Activated CD8-positive, alpha-beta memory T cell treated with anti-CD3 and anti-CD28 coated beads, Interleukin-2, amount 50 U/mL, for 24 hours (primary cell): ENCODE measurements around the gene BEND3.

Experiments
- DNase-seq: peaks from one replicate; pipeline ENCODE4 v3.0.0-alpha.2; 2020; ENCODE audit errors: extremely low read depth

Gene BEND3

DNA sequence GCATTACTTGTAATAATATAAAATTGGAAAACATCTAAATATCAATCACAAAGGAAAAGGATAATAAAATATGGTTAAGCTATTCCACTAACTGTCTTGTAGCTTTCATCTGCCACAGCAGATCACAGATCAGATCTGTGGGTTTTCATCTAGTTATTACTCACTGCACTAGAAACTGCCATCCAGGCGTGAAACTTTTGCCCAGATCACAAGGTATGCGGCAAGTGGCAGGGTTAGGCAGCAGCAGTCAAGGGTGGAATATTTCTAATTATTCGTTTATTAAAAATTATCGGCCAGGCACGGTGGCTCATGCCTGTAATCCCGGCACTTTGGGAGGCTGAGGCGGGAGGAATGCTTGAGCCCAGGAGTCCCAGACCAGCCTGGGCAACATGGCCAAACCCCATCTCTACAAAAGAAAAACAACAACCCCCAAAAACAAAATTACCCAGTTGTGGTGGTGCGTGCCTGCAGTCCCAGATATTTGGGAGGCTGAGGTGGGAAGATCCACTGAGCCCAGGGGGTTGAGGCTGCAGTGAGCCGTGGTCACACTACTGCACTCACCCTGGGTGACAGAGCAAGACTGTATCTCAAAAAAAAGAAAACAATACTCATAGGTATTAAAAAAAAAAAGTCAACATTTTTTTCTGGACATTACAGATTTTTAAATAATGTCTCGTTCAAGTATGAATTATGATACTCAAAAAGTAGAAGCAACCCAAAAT lies 32.1 kb downstream of the BEND3 start:
- DNase-seq: no peak

DNA sequence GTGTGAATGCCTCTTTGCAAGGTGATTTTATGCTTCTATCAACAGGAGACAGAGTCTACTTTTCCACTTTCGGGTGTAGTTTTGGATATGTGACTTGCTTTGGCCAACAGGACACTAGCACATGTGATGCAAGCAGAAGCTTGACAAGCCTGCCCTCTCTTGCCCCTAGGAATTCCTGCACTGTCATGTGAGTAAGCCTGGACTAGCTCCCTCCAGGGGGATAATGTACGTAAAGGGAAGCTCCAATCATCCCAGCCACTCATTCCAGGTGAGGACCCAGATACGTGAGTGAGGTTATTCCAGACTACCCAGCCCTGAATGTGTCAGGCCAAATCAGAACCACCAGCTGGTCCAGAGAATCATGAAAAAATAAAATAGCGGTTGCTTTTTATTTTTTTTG lies 33.3 kb downstream of the BEND3 start:
- DNase-seq: no peak

DNA sequence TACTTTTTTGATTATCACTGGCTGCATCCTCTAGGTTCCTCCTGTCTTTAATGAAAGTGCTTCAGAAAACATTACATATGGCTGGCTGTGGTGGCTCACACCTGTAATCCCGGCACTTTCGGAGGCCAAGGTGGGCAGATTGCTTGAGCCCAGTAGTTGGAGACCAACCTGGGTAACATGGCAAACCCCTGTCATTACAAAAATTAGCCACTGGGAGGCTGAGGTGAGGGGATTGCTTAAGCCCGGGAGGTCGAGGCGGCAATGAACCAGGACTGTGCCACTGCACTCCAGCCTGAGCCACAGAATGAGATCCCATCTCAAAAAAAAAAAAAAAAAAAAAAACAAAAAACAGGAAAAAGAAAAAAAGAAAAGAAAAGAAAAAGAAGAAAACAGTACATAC lies 35.3 kb downstream of the BEND3 start:
- no peak for DNase-seq

DNA sequence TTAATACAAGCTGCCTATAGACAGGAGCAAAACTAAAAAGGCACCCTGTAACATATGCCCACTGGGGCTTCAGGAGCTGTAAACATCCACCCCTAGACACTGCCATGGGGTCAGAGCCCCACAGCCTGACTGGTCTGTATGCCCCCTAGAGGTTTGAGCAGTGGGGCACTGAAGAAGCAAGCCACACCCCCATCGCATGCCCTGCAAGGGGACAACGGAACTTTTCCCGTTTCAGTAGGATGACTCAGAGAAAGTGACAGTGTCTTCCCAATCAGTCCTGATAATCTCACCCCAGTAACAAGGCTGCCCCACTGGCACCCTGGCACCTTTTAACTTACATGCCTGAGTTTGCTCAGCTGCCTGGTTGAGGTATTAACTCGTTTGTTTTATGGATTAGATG lies 35.9 kb downstream of the BEND3 start:
- DNase-seq: no peak

DNA sequence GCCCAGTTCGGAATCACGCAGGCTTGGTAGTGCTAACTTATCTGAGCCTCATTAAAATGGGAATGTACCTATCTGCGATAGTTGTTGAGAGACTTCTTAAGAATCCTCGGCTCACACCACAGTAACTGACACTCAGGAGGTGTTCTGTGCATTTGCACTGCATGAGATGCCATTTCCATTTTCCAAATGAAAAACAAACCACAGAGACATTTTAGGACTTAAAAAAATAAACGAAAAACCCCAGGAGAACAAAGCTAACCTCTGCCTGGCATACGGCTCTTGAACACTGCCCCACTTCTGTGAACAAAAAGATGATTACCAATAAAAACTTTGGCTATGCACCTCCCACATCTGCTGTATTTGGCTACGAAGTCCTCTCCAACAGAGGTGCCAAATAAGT lies 37.6 kb downstream of the BEND3 start:
- no peak for DNase-seq

DNA sequence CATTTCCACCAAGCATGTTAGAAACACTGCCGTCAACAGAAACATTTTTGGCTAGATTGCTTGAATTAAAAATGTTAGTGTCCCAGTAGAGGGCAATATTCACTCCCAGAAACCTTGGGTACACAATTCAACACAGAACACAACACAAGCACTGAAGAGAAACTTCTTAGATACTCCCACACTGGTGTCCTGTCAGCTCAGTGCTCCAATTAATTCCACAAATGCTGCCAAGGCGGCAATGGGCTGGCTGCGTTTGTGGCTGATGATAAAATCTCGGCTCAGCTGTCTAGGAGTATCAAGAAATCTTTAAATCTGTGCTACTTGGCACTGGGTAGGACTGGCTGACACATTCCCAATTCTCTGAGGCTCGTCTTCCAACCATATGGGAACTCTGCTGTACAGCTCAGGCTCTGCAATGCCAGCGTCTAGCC lies 39.3 kb downstream of the BEND3 start:
- DNase-seq: no peak

DNA sequence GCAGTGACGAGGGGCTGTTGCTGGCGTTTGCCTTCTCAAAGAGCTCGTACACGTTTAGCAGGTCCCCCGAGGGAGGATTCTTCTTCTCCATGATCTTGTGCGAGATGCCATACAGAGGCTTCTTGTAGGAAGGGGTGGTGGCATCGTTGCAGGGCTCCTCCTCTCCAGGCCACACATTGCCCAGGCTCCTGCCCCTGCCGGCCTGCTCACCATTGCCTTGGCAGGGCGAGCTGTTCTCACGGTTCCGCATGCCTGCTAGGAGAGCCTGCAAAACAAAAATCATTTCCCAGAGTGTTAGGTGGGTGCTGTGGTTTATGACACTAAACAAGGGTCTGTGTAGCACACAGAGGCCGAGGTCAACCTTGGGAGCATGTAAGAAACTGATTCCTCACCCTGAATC lies 44.6 kb downstream of the BEND3 start:
- no peak for DNase-seq

DNA sequence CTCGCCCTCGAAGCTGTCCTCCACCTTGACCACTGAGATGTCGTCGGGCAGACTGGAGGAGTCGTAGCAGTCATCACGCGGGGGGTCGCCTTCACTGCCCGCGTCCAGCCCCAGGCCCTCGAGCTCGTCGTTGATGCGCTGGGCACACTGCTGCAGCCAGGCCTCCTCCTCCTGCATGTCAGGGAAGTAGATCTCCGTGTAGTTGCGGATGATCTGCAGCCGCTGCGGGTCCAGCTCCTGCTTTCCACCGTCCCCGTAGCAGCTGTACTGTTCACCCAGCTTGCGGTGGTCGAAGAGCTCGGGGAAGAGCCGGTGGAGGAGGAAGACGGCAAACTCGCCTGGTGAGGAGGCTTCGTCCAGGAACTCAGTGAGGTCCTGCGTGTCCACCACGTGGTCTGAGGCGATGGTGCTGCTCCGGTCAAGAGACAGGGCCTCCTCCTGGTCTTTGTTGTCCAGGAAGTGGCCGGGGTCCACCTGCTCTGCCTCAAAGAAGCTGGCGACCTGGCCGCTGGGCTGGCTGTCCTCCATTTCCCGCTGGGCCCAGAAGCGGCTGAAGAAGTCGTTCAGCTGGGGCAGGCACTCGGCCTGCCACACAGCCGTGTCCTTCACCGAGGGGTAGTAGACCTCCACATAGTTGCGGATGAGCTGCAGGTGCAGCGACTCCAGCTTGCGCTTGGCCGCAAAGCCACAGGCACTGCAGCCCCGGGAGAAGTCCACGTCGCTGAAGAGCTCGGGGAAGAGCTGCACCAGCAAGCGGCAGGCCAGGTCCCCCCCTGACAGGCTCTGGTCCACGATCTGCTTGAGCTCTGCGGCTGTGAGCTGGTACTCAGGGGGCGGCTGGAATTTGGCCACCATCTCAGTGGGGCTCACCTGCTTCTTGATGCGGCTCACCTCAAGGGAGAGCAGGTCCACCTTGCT lies 45.4 kb downstream of the BEND3 start:
- no peak for DNase-seq

DNA sequence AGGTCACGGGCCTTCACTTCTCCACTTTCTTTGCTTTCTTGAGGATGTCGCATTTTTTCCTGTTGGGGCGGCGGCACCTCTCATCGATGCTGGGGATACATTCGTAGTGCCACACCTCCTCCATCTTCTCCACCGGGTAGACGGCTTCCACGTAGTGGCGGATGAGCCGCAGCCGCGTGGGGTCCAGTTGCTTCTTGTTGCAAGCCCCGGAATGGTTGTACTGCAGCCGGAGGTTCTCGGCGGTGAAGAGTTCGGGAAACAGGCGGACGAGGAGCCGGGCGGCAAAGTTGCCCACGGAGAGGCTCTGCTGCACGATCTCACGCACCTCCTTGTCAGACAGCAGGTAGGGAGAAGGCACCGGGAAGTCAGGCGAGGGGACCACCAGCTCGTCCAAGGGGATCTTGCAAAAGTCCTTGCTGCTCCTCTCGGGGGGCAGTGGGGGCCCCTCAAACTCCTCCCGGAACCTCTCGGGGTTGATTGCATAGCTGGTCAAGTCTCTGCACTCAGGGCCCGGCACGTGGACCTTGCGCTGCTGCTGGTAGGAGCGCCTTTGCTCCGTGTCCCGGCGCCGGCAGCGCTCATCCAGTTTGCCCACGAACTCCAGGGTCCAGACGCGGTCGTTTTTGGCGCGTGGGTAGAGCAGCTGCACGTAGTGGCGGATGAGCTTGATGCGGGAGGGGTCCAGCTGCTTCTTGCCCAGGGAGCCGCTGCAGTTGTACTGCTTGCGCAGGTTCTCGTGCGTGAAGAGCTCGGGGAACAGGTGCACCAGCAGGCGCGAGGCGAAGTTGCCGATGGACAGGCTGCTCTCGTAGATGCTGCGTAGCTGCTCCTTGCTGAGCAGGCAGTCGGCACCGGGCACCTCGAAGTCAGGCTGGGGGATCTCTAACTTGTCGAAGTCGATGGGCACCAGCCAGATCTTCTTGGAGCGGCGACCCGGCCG lies 46.4 kb downstream of the BEND3 start:
- DNase-seq: no peak

DNA sequence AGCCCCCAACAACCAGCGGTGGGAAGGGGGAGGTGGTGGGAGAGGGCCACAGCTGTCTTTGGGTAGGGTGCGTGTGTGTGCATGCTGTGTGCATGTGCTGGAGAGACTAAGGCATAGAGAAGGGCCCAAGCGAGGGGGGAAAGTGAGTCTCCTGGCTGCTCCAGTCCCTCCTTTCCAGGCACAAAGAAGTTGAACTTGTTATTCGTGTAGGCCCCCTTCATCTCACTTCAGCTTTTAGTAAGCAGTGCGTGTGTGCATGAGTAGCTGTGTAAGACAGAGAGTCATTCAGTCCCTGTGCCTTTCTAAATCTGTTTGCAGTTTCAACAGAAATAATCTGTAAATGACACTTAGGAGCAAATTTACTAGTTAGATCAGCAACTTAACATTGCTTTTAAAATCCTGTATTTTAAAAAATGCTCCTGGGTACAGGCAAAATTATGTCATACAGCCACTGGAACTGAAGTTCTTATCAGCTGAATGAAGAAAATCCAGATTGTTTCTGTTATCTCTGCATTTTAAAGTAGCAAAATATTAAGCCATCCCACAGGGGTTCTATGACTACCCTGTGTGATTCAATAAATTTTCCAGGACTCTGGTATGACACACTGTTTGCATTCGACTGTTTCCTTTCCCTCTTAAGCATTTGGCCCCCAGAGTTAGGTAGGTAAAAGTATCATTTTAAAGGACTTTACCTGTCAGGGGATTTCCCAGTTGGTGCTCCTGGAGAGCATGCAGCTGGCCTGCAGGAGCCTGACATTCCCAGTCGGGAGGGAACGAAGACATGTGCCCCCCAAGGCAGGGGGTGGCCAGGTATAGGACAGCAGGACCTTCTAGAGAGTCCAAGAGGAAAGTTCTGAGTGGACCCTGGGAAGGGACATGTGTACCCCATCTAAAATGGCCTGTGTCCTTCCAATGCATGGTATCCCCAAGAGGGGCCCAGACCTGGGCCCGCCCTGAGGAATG lies 48.3 kb downstream of the BEND3 start:
- no peak for DNase-seq

DNA sequence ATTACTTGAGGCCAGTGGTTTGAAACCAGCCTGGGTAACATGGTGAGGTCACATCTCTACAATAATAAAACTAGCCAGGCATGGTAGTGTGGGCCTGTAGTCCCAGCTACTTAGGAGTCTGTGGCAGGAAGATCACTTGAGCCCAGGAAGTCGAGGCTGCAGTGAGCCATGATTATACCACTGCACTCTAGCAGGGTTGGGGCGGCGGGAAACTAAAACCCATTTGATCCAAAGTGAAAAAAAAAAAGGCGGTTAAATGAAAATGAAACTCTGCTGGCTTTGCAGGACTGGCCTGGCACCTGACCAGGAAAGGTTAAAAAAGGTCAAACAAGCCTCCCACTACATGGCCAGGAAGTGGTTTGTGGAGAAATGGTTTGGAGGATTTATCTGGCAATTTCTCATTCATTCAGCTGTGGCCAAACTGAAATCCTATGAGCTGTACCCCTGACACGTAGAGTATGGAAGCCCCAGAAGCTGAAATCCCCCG lies 50.7 kb downstream of the BEND3 start:
- no peak for DNase-seq

DNA sequence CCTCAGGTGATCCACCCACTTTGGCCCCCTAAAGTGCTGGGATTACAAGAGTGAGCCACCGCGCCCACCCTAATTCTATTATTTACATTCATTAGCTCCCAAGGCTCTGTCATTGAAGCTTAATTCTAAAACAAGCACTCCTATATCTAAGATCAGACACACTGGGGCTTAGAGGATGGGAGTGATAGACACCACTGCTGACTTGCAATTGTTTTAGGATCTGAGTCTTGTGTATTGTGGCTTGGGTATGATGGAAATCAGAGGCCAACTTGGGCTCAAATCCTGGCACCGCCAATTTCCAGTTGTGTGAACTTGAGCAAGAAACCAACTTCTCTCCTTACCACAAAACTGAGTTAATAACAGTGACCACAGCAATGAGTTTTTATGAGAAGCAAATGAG lies 52.6 kb downstream of the BEND3 start:
- no peak for DNase-seq

DNA sequence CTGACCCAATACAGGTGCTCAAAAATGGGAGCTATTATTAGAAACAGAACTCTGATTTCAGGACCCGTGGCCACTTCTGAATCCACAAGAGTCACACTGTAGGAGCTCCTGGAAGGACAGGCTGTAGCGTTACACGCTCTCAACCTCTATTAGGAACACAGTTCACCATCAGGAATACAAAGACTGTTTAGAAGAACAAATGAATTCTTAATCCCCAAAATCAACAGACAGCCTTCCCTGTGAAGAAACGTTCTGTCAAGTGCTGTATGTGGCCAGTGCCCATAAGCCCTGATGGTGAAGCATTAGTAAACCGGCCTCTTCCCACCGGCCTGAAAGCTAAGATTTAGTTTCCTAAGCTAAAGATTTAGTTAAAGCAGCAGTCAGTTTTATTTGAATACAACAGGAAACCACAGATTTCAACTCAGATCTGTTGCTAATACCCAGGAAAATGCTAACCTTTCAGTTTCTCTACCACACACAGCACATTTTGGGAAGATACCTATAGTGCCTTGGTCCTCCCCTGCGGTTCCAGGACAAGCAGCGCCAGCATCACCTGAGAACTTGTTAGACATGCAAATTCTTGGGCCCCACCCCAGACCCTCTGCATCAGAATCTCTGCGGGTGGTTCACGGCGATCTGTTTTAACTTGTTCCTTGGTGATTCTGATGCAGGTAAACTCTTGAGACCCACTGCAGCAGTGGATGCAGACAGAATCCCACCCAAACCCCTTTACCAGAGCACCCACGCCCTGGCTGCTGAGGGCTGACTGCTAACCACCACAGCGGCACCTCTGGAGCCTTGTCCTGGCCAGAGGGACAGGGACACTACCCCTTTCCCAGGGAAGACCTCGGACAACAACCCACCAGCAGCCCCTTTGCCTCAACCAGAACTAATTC lies 53.9 kb downstream of the BEND3 start:
- DNase-seq: no peak

DNA sequence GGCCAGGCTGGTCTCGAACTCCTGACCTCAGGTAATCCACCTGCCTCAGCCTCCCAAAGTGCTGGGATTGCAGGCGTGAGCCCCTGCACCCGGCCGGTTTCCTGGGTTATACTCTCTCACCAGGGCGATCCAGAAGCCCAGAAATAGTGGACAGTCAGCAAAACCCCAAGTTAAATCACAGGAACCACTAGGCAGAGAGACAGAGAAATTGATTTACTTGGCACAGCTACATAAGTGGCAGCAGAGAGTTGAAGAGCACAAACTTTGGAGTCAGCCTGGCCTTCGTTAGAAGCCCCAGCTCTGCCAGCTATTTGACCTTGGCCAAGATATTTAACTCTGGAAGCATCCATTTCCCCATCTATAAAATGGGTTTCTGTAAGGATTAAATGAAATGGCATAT lies 54.6 kb downstream of the BEND3 start:
- no peak for DNase-seq

DNA sequence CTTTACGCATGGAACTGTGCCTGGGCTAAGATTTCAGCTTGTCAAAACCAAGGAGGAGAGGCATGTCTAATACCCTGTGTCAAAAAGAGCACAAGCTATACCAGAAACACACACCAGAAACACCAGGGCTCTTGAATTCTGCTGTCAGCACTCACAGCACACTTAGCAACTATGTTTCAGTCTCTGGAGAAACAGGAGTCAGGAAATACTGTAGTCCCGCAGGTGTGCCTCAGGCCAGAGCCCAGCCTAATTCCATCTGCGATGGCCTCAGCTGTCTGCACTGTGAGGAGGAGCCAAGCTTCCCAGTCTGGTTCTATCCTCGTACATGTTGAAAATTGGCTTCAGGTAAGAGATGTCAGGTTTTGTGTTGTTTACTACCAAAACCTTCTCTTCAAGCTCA lies 55.7 kb downstream of the BEND3 start:
- no peak for DNase-seq

DNA sequence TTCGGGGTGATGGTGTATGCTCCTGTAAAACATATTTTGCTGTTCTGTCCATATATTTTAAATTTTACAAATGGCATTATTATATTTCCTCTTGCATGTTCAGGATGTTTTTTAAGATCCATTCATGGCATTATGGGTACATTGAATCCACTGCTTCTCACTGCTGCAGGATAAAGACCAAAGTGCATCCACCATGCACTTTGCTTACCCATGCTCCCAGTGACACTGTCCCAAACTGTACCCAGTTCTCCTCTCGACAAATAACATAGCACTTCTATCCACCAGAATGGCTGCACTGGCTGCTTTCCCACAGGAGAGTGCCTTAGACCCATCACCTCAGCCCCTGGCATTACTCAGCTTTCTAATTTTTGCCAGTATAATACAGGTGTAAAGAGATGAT lies 57.6 kb downstream of the BEND3 start:
- DNase-seq: no peak

DNA sequence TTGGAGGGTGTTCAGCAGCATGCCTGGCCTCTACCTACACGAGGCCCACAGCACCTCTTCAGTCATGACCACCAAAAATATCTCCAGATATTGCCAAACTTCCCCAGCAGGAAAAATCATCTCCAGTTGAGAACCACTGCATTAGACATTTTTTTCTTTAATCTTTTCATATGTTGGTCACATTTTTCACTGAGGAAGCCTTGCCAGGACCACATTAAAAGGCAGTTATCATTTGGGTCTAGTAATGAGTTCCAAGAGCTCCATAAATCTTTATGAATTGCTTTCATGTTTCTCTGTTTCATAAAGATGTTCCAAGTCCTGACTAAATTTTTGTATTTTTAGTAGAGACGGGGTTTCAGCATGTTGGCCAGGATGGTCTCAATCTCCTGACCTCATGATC lies 58.5 kb downstream of the BEND3 start:
- no peak for DNase-seq

DNA sequence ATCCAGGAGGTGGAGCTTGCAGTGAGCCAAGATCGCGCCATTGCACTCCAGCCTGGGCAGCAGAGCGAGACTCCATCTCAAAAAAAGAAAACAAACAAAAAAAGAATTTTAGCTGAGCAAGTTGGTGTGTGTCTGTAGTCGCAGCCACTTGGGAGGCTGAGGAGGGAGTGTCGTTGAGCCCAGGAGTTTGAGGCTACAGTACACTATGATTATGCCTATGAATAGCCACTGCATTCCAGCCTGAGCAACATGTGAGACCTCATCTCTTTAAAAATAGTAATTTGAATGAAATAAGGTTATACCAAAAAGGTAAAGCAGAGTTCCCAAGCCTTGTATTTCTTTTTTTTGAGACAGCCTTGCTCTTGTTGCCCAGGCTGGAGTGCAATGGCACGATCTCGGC lies 67.5 kb downstream of the BEND3 start:
- no peak for DNase-seq

DNA sequence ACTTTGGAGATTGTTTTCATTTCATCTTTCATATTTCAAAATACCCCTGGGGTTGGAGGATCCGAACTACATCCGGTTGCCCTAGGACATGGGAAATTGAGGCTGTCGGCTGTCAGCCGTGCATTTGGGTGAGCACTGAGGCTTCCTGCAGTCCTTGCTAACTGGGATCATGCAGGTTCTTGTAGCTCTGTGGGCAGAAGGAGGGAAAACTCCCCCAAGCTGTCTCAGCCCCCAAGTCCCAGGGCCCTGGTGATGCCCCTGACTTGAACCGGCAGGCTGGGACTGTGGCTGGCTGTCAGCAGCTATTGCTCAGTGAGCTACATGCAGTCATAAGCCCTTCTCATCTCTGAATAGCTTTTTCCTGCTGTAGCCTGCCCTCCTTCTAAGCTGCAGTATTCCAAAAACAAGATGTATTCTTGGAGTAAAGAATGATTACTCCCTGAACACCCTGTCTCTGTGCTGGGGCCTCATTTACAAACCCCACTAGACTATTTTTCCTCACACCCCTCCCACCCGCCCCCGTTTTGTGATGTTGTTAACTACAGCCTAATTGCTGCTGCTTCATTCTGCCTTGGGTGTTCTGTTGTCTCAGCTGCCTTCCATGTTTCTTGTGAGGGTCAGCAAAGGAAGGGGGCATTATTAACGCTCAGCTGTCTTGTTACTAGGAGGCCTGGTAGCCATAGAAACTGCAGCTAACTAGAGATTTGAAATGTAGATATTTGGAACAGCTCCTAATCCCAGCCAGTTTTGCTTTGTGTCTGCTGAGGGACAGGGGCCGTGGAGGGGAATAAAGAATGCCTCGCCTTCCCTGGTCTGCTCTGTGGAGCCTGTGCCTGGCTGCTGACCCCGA lies 69.3 kb downstream of the BEND3 start:
- DNase-seq: no peak
